Measurements from ENCODE around the gene NFIB. TPM values are rescaled to one million over a fixed set of nuclear protein-coding genes. Genes with fewer than 3 reads are reported as not detected.

The NFIB gene
- total RNA-seq, 1 donor from 2014 or later, result 9.4 TPM

DNA sequence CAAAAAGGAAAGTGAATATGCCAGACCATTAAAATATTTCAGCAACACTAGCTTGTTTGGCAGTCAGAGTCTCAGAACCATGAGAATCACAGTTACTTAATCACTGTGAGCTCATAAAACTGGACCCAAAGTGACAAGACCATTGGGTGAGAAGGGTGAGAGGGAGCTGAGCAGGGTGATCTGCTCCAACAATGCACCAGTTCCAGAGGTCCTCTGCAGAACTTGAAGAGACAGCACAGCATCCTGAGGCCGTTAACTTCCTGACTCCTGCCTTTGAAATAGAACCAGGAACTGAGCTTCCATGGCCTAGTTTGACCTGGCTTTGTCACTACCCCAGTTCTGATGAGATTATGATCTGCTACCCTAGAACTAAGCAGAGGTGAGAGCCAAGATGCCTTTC, 57.4 kb downstream of the NFIB start:
- no peak overlapping the region for H3K4me2 ChIP-seq (ENCODE audit: low read length)

GRCh38 chr9:14251154-14252071, 62.5 kb downstream of the NFIB start:
- Histone ChIP-seq H3K27me3 (ENCODE audit: insufficient read depth, low read length) (no peaks in the 10 kb centered on the region), H3K79me2 (ENCODE audit: insufficient read depth, low read length) (peaks cover 78% of the 10 kb centered on the region), H3K36me3 (ENCODE audit: insufficient read depth, low read length) (no peaks in the 10 kb centered on the region), H4K20me1 (ENCODE audit: insufficient read depth, low read length) (peaks cover 22% of the 10 kb centered on the region), H3K4me2 (ENCODE audit: low read length) (peak overlapping the region; percentile 91), H3K9me3 (ENCODE audit: insufficient read depth, low read depth, low read length) (no peaks in the 10 kb centered on the region), H3K27ac (ENCODE audit: low read depth, low read length) (peak overlapping the region; percentile 80), H3K4me1 (ENCODE audit: insufficient read depth, low read length) (peaks cover 27% of the 10 kb centered on the region), H2AFZ (ENCODE audit: low read depth, low read length) (no peak overlapping the region), H3K9ac (ENCODE audit: low read length) (peak overlapping the region; percentile 63), H3K4me3 (ENCODE audit: insufficient read depth, low read depth, low read length) (peak overlapping the region; percentile 45)
- no peak for TF ChIP-seq CTCF (IDR thresholded peaks at IDR 0.05; ENCODE audit: insufficient read depth, low read depth, low read length)
- TF ChIP-seq EZH2 (IDR thresholded peaks at IDR 0.05; ENCODE audit: insufficient read depth, low read length), result no peak
- H3K27me3 Mint-ChIP-seq (ENCODE audit: low read depth, unreplicated experiment), result no peaks in the 10 kb centered on the region
- H3K27ac Mint-ChIP-seq (ENCODE audit: unreplicated experiment), result peak overlapping the region; percentile 70
- H3K36me3 Mint-ChIP-seq (ENCODE audit: low read depth, unreplicated experiment), result no peaks in the 10 kb centered on the region
- DNase-seq (ENCODE audit: low read depth), result peak; percentile 89
- FAIRE-seq, result peak; percentile 75
- no peaks in the 10 kb centered on the region for H3K9me3 Mint-ChIP-seq (ENCODE audit: unreplicated experiment)
- peak overlapping the region; percentile 1 for H3K4me3 Mint-ChIP-seq (ENCODE audit: unreplicated experiment)
- H3K4me1 Mint-ChIP-seq (ENCODE audit: low read depth, unreplicated experiment), result peaks cover 24% of the 10 kb centered on the region

More for the DNA sequence above, 57.4 kb downstream of the NFIB start:
- Histone ChIP-seq H2AFZ (ENCODE audit: low read depth, low read length) (no peak overlapping the region), H3K4me3 (ENCODE audit: insufficient read depth, low read depth, low read length) (no peak overlapping the region), H3K79me2 (ENCODE audit: insufficient read depth, low read length) (peaks cover 73% of the 10 kb centered on the region), H3K36me3 (ENCODE audit: insufficient read depth, low read length) (no peaks in the 10 kb centered on the region), H3K27ac (ENCODE audit: low read depth, low read length) (no peak overlapping the region), H3K4me1 (ENCODE audit: insufficient read depth, low read length) (peaks cover 16% of the 10 kb centered on the region), H3K9me3 (ENCODE audit: insufficient read depth, low read depth, low read length) (no peaks in the 10 kb centered on the region), H4K20me1 (ENCODE audit: insufficient read depth, low read length) (peaks cover 31% of the 10 kb centered on the region), H3K9ac (ENCODE audit: low read length) (no peak overlapping the region), H3K27me3 (ENCODE audit: insufficient read depth, low read length) (no peaks in the 10 kb centered on the region)
- Mint-ChIP-seq H3K27ac (ENCODE audit: unreplicated experiment) (no peak overlapping the region), H3K27me3 (ENCODE audit: low read depth, unreplicated experiment) (no peaks in the 10 kb centered on the region), H3K4me1 (ENCODE audit: low read depth, unreplicated experiment) (peaks cover 8% of the 10 kb centered on the region), H3K9me3 (ENCODE audit: unreplicated experiment) (no peaks in the 10 kb centered on the region), H3K36me3 (ENCODE audit: low read depth, unreplicated experiment) (peaks cover 3% of the 10 kb centered on the region), H3K4me3 (ENCODE audit: unreplicated experiment) (no peak overlapping the region)
- FAIRE-seq, result no peak
- DNase-seq (ENCODE audit: low read depth), result no peak
- TF ChIP-seq CTCF (IDR thresholded peaks at IDR 0.05; ENCODE audit: insufficient read depth, low read depth, low read length) (no peak), EZH2 (IDR thresholded peaks at IDR 0.05; ENCODE audit: insufficient read depth, low read length) (no peak)

DNA sequence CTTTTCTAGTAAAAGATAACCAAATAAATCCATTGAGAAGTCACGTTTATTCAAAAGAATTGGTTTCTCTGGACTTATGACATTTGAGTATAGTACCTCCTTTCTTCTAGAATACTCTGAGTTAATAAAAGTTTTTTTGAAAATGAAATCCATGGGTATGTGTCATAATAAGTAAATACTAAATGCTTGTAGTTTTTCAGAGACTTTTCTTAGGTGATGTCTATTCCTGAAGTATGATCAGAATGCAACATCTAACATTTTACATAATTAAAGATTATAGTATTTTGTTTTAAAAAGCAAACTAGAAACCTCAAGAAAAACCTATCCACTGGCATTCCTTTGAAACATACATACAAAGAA, 63.2 kb downstream of the NFIB start:
- Mint-ChIP-seq H3K27ac (ENCODE audit: unreplicated experiment) (peak overlapping the region; percentile 70), H3K4me3 (ENCODE audit: unreplicated experiment) (no peak overlapping the region)
- no peak for FAIRE-seq

More for the DNA sequence above, 63.2 kb downstream of the NFIB start:
- no peak overlapping the region for H2AFZ ChIP-seq (ENCODE audit: low read depth, low read length)
- TF ChIP-seq EZH2 (IDR thresholded peaks at IDR 0.05; ENCODE audit: insufficient read depth, low read length), result no peak
- H3K27ac ChIP-seq (ENCODE audit: low read depth, low read length), result peak overlapping the region; percentile 80
- H3K79me2 ChIP-seq (ENCODE audit: insufficient read depth, low read length), result peaks cover 74% of the 10 kb centered on the region
- H3K4me3 ChIP-seq (ENCODE audit: insufficient read depth, low read depth, low read length), result peak overlapping the region; percentile 45
- H3K9me3 Mint-ChIP-seq (ENCODE audit: unreplicated experiment), result no peaks in the 10 kb centered on the region
- peaks cover 22% of the 10 kb centered on the region for H4K20me1 ChIP-seq (ENCODE audit: insufficient read depth, low read length)
- H3K27me3 ChIP-seq (ENCODE audit: insufficient read depth, low read length), result no peaks in the 10 kb centered on the region
- DNase-seq (ENCODE audit: low read depth), result peak; percentile 53
- H3K4me1 Mint-ChIP-seq (ENCODE audit: low read depth, unreplicated experiment), result peaks cover 31% of the 10 kb centered on the region
- H3K27me3 Mint-ChIP-seq (ENCODE audit: low read depth, unreplicated experiment), result no peaks in the 10 kb centered on the region
- H3K4me1 ChIP-seq (ENCODE audit: insufficient read depth, low read length), result peaks cover 32% of the 10 kb centered on the region
- H3K36me3 ChIP-seq (ENCODE audit: insufficient read depth, low read length), result no peaks in the 10 kb centered on the region
- H3K36me3 Mint-ChIP-seq (ENCODE audit: low read depth, unreplicated experiment), result no peaks in the 10 kb centered on the region
- H3K9ac ChIP-seq (ENCODE audit: low read length), result no peak overlapping the region
- peak overlapping the region; percentile 91 for H3K4me2 ChIP-seq (ENCODE audit: low read length)
- H3K9me3 ChIP-seq (ENCODE audit: insufficient read depth, low read depth, low read length), result no peaks in the 10 kb centered on the region
